ENCODE data around the gene PRRC2B.

PRRC2B gene

GRCh38 chr9:131529597-131530545 lies 136.0 kb downstream of the PRRC2B start:
- Histone ChIP-seq H2BK5ac (ENCODE audit: low read depth, low read length, poor library complexity) (no peak overlapping the region), H2AFZ (ENCODE audit: insufficient read depth, low read length, poor library complexity) (no peak overlapping the region), H2BK12ac (ENCODE audit: low read length) (no peak overlapping the region), H3K27me3 (ENCODE audit: insufficient read depth, low read length) (no peaks in the 10 kb centered on the region), H4K12ac (ENCODE audit: low read depth, low read length) (no peak overlapping the region), H4K91ac (ENCODE audit: low read depth, low read length) (no peak overlapping the region), H3K23ac (ENCODE audit: low read length) (no peak overlapping the region), H3K27ac (ENCODE audit: low read depth, low read length) (no peak overlapping the region), H3K79me1 (ENCODE audit: low read length) (peaks cover 11% of the 10 kb centered on the region), H3K4me3 (ENCODE audit: low read depth, low read length) (peak overlapping the region; percentile 97), H3K4me1 (ENCODE audit: control insufficient read depth in 1 of 2, insufficient read depth in 2 of 2, low read length in 2 of 2) (peaks cover 10 to 11% of the 10 kb centered on the region in 2 experiments), H2BK120ac (ENCODE audit: insufficient read depth, low read length, poor library complexity) (no peak overlapping the region), H3K4me2 (ENCODE audit: low read length) (peak overlapping the region; percentile 76), H3K14ac (ENCODE audit: low read length) (peak overlapping the region; percentile 14), H3K9me3 (ENCODE audit: insufficient read depth, low read depth, low read length) (peaks cover 2% of the 10 kb centered on the region), H3K79me2 (ENCODE audit: control insufficient read depth, insufficient read depth, low read length, poor library complexity) (peaks cover 5% of the 10 kb centered on the region), H2AK5ac (ENCODE audit: low read length) (no peak overlapping the region), H3K4ac (ENCODE audit: low read depth, low read length) (peak overlapping the region; percentile 25), H3K9ac (ENCODE audit: low read length) (peak overlapping the region; percentile 57), H3K18ac (ENCODE audit: low read length) (peak overlapping the region; percentile 10), H4K8ac (ENCODE audit: low read depth, low read length) (peak overlapping the region; percentile 91), H3K36me3 (ENCODE audit: control insufficient read depth in 1 of 2, insufficient read depth in 2 of 2, low read length in 2 of 2) (peaks cover 42 to 48% of the 10 kb centered on the region in 2 experiments)
- WGBS (ENCODE audit: extremely low coverage, insufficient coverage, insufficient read length): no CpG with 5 or more reads among the region's 24 CpGs
- no peak for DNase-seq

GRCh38 chr9:131530546-131530919 lies 136.6 kb downstream of the PRRC2B start:
- peak overlapping the region; percentile 90 for H4K91ac ChIP-seq (ENCODE audit: low read depth, low read length)
- no peak overlapping the region for H3K18ac ChIP-seq (ENCODE audit: low read length)
- peaks cover 9 to 11% of the 10 kb centered on the region in 2 experiments for H3K4me1 ChIP-seq (ENCODE audit: control insufficient read depth in 1 of 2, insufficient read depth in 2 of 2, low read length in 2 of 2)
- peak overlapping the region; percentile 97 for H3K4me3 ChIP-seq (ENCODE audit: low read depth, low read length)
- no peak overlapping the region for H2AK5ac ChIP-seq (ENCODE audit: low read length)
- H4K12ac ChIP-seq (ENCODE audit: low read depth, low read length): peak overlapping the region; percentile 14
- H3K27me3 ChIP-seq (ENCODE audit: insufficient read depth, low read length): no peaks in the 10 kb centered on the region
- H3K4me2 ChIP-seq (ENCODE audit: low read length): peak overlapping the region; percentile 76
- H3K4ac ChIP-seq (ENCODE audit: low read depth, low read length): peak overlapping the region; percentile 47
- H3K79me2 ChIP-seq (ENCODE audit: control insufficient read depth, insufficient read depth, low read length, poor library complexity): peaks cover 5% of the 10 kb centered on the region
- no CpG with 5 or more reads among the region's 29 CpGs for WGBS (ENCODE audit: extremely low coverage, insufficient coverage, insufficient read length)
- peak; percentile 52 to 59 for DNase-seq
- peak overlapping the region; percentile 50 for H3K14ac ChIP-seq (ENCODE audit: low read length)
- peak overlapping the region; percentile 57 for H3K9ac ChIP-seq (ENCODE audit: low read length)
- H2BK120ac ChIP-seq (ENCODE audit: insufficient read depth, low read length, poor library complexity): peak overlapping the region; percentile 85
- H4K8ac ChIP-seq (ENCODE audit: low read depth, low read length): peak overlapping the region; percentile 91
- peak overlapping the region; percentile 34 for H3K27ac ChIP-seq (ENCODE audit: low read depth, low read length)
- peaks cover 11% of the 10 kb centered on the region for H3K79me1 ChIP-seq (ENCODE audit: low read length)
- H3K36me3 ChIP-seq (ENCODE audit: control insufficient read depth in 1 of 2, insufficient read depth in 2 of 2, low read length in 2 of 2): peaks cover 38 to 42% of the 10 kb centered on the region in 2 experiments
- peaks cover 2% of the 10 kb centered on the region for H3K9me3 ChIP-seq (ENCODE audit: insufficient read depth, low read depth, low read length)
- H2BK5ac ChIP-seq (ENCODE audit: low read depth, low read length, poor library complexity): no peak overlapping the region
- H3K23ac ChIP-seq (ENCODE audit: low read length): no peak overlapping the region
- H2AFZ ChIP-seq (ENCODE audit: insufficient read depth, low read length, poor library complexity): peak overlapping the region; percentile 31
- no peak overlapping the region for H2BK12ac ChIP-seq (ENCODE audit: low read length)

- H3K14ac ChIP-seq (ENCODE audit: low read length): peak within 1 kb of the TSS; percentile 96
- no peaks in the 10 kb centered on the region for H3K27me3 ChIP-seq (ENCODE audit: insufficient read depth, low read length)
- peak within 1 kb of the TSS; percentile 34 for H3K27ac ChIP-seq (ENCODE audit: low read depth, low read length)
- peaks cover 11% of the 10 kb centered on the region for H3K79me1 ChIP-seq (ENCODE audit: low read length)
- H3K4me2 ChIP-seq (ENCODE audit: low read length): peak within 1 kb of the TSS; percentile 80
- H3K4ac ChIP-seq (ENCODE audit: low read depth, low read length): peak within 1 kb of the TSS; percentile 94
- peaks cover 31 to 35% of the 10 kb centered on the region in 2 experiments for H3K36me3 ChIP-seq (ENCODE audit: control insufficient read depth in 1 of 2, insufficient read depth in 2 of 2, low read length in 2 of 2)
- H4K8ac ChIP-seq (ENCODE audit: low read depth, low read length): peak within 1 kb of the TSS; percentile 100
- peak within 1 kb of the TSS; percentile 94 for H2AK5ac ChIP-seq (ENCODE audit: low read length)
- WGBS (ENCODE audit: extremely low coverage, insufficient coverage, insufficient read length): no CpG with 5 or more reads among the region's 103 CpGs
- peaks cover 9 to 11% of the 10 kb centered on the region in 2 experiments for H3K4me1 ChIP-seq (ENCODE audit: control insufficient read depth in 1 of 2, insufficient read depth in 2 of 2, low read length in 2 of 2)
- H4K91ac ChIP-seq (ENCODE audit: low read depth, low read length): peak within 1 kb of the TSS; percentile 90
- peak; percentile 82 to 90 for DNase-seq
- H3K9ac ChIP-seq (ENCODE audit: low read length): peak within 1 kb of the TSS; percentile 91
- H3K79me2 ChIP-seq (ENCODE audit: control insufficient read depth, insufficient read depth, low read length, poor library complexity): peaks cover 5% of the 10 kb centered on the region
- H2BK12ac ChIP-seq (ENCODE audit: low read length): no peak within 1 kb of the TSS
- peak within 1 kb of the TSS; percentile 63 for H2BK5ac ChIP-seq (ENCODE audit: low read depth, low read length, poor library complexity)
- peaks cover 2% of the 10 kb centered on the region for H3K9me3 ChIP-seq (ENCODE audit: insufficient read depth, low read depth, low read length)
- H3K18ac ChIP-seq (ENCODE audit: low read length): peak within 1 kb of the TSS; percentile 97
- peak within 1 kb of the TSS; percentile 89 for H2BK120ac ChIP-seq (ENCODE audit: insufficient read depth, low read length, poor library complexity)
- no peak within 1 kb of the TSS for H3K23ac ChIP-seq (ENCODE audit: low read length)
- H4K12ac ChIP-seq (ENCODE audit: low read depth, low read length): peak within 1 kb of the TSS; percentile 86
- H2AFZ ChIP-seq (ENCODE audit: insufficient read depth, low read length, poor library complexity): peak within 1 kb of the TSS; percentile 96
- peak within 1 kb of the TSS; percentile 97 for H3K4me3 ChIP-seq (ENCODE audit: low read depth, low read length)
Measured at GRCh38 chr9:131530920-131531832, 137.3 kb downstream of the PRRC2B start, which contains the start of gene UCK1. Gene UCK1 (minus strand): TSS chr9:131531263. CDS start chr9:131531174, 89 bp downstream.

- Histone ChIP-seq H3K79me2 (ENCODE audit: control insufficient read depth, insufficient read depth, low read length, poor library complexity) (peaks cover 5% of the 10 kb centered on the region), H3K9me3 (ENCODE audit: insufficient read depth, low read depth, low read length) (peaks cover 1% of the 10 kb centered on the region), H3K9ac (ENCODE audit: low read length) (no peak overlapping the region), H3K18ac (ENCODE audit: low read length) (no peak overlapping the region), H4K8ac (ENCODE audit: low read depth, low read length) (no peak overlapping the region), H3K23ac (ENCODE audit: low read length) (no peak overlapping the region), H2AK5ac (ENCODE audit: low read length) (no peak overlapping the region), H2BK12ac (ENCODE audit: low read length) (no peak overlapping the region), H3K27me3 (ENCODE audit: insufficient read depth, low read length) (no peaks in the 10 kb centered on the region), H4K91ac (ENCODE audit: low read depth, low read length) (no peak overlapping the region), H3K4me1 (ENCODE audit: control insufficient read depth in 1 of 2, insufficient read depth in 2 of 2, low read length in 2 of 2) (peaks cover 9 to 11% of the 10 kb centered on the region in 2 experiments), H3K4me2 (ENCODE audit: low read length) (no peak overlapping the region), H3K27ac (ENCODE audit: low read depth, low read length) (no peak overlapping the region), H2BK5ac (ENCODE audit: low read depth, low read length, poor library complexity) (no peak overlapping the region), H2BK120ac (ENCODE audit: insufficient read depth, low read length, poor library complexity) (no peak overlapping the region), H4K12ac (ENCODE audit: low read depth, low read length) (no peak overlapping the region), H3K79me1 (ENCODE audit: low read length) (peaks cover 11% of the 10 kb centered on the region), H3K14ac (ENCODE audit: low read length) (no peak overlapping the region), H3K4ac (ENCODE audit: low read depth, low read length) (no peak overlapping the region), H2AFZ (ENCODE audit: insufficient read depth, low read length, poor library complexity) (no peak overlapping the region), H3K4me3 (ENCODE audit: low read depth, low read length) (no peak overlapping the region), H3K36me3 (ENCODE audit: control insufficient read depth in 1 of 2, insufficient read depth in 2 of 2, low read length in 2 of 2) (peaks cover 5% of the 10 kb centered on the region in 2 experiments)
- WGBS (ENCODE audit: extremely low coverage, insufficient coverage, insufficient read length): no CpG with 5 or more reads among the region's 8 CpGs
- DNase-seq: no peak
Measured at GRCh38 chr9:131534721-131535237, 140.9 kb downstream of the PRRC2B start.
